22Rv1 (cell line): Measurements from ENCODE around the gene INPP5D.

Experiments used
- ZFX ChIP-seq: fragments of 450-650 bp; IDR thresholded peaks from 2 replicates; pipeline ENCODE4 v1.6.1; 2017; ENCODE audit warnings: antibody characterized with exemption, borderline replicate concordance
- TF ChIP-seq, protein P1 (sequence below): fragments of 450-650 bp; IDR thresholded peaks from 2 replicates; pipeline ENCODE4 v1.5.1; 2017; ENCODE audit warnings: mild to moderate bottlenecking

DNA sequence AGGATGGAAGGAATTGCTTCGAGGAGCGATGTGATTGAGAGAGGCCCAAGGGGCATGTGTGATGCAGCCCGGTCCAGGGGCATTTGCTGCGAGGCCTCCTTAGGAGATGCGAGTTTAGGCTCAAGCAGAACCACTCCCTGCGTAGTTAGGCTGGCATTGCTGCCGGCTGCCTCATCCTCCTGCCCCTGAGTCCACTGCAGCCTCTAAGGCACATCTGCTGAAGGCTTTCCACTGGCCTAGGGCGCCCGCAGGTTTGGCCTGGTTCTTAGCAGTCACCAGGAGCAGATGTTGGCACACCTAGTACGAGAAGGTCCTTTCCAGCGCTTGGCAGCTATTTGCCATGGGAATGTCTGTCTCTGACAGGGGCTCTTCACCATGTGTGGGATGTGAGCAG is 20.7 kb downstream of the INPP5D start:
- TF ChIP-seq, protein P1, sequence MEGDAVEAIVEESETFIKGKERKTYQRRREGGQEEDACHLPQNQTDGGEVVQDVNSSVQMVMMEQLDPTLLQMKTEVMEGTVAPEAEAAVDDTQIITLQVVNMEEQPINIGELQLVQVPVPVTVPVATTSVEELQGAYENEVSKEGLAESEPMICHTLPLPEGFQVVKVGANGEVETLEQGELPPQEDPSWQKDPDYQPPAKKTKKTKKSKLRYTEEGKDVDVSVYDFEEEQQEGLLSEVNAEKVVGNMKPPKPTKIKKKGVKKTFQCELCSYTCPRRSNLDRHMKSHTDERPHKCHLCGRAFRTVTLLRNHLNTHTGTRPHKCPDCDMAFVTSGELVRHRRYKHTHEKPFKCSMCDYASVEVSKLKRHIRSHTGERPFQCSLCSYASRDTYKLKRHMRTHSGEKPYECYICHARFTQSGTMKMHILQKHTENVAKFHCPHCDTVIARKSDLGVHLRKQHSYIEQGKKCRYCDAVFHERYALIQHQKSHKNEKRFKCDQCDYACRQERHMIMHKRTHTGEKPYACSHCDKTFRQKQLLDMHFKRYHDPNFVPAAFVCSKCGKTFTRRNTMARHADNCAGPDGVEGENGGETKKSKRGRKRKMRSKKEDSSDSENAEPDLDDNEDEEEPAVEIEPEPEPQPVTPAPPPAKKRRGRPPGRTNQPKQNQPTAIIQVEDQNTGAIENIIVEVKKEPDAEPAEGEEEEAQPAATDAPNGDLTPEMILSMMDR, result no peak
- no peak for TF ChIP-seq ZFX
